LNCaP clone FGC (cell line): Measurements from ENCODE around the gene BICC1.
A peak's percentile ranks its signal among the peaks of the same experiment; 100 is the strongest.

Source experiments
- DNase-seq: peaks from one replicate; pipeline ENCODE4 v3.0.0-alpha.2; 2011; ENCODE audit warnings: low read depth
- H3K4me3 ChIP-seq: 2 replicates; pipeline ENCODE4 v1.5.1; 2011; ENCODE audit warnings: mild to moderate bottlenecking, low read depth, low read length, control low read depth
- TF ChIP-seq, protein P1 (sequence below): IDR thresholded peaks from 2 replicates; pipeline ENCODE4 v1.5.1; 2012; ENCODE audit warnings: mild to moderate bottlenecking; ENCODE audit not compliant: control insufficient read depth, insufficient read depth; ENCODE audit errors: extremely low read depth

BICC1 gene

GRCh38 chr10:58704226-58704625 is 191.6 kb downstream of the BICC1 start:
- TF ChIP-seq, protein P1, sequence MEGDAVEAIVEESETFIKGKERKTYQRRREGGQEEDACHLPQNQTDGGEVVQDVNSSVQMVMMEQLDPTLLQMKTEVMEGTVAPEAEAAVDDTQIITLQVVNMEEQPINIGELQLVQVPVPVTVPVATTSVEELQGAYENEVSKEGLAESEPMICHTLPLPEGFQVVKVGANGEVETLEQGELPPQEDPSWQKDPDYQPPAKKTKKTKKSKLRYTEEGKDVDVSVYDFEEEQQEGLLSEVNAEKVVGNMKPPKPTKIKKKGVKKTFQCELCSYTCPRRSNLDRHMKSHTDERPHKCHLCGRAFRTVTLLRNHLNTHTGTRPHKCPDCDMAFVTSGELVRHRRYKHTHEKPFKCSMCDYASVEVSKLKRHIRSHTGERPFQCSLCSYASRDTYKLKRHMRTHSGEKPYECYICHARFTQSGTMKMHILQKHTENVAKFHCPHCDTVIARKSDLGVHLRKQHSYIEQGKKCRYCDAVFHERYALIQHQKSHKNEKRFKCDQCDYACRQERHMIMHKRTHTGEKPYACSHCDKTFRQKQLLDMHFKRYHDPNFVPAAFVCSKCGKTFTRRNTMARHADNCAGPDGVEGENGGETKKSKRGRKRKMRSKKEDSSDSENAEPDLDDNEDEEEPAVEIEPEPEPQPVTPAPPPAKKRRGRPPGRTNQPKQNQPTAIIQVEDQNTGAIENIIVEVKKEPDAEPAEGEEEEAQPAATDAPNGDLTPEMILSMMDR: no peak
- DNase-seq: no peak
- no peak overlapping the region for H3K4me3 ChIP-seq

DNA sequence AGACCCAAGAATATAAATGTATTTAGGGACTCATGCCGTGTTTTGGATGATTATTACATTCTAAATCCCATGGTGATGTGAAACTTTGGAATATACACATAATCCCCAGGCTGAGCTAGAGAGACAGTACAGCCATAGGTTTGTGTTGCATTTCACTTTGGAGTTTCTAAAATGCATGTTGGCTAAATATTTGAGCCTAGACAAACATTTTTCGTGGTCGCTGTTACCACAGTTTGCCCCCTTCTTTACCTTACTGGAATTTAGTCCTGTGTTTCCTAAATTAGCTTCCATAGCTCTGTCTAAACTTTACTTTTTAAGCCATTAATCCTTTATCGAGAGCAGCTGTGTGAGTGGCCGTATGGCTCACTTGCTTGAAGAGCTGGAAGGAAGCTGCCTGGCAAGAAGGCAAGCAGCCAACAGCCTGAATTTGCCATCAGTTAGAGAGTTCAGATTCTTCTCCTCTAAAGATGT is 192.0 kb downstream of the BICC1 start:
- no peak for DNase-seq
- TF ChIP-seq, protein P1: no peak
- no peak overlapping the region for H3K4me3 ChIP-seq

DNA sequence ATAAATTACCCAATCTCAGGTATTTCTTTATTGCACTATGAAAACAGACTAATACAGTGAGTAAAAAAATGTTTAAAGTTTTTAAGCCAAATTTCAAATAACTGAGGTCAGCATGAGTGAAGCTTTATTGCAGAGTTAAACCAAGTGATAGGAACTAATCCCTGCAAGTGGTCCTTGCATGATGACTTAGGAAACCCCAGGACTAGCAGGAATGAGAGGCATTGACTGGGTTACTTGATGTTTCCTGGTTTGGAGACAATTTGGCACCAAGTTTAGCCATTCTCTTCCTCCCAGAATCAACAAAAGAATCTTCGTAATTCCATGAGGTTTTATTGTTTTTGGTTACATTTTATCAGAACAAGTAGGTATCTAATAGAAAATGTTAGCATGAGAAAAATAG is 194.2 kb downstream of the BICC1 start:
- no peak for DNase-seq

DNA sequence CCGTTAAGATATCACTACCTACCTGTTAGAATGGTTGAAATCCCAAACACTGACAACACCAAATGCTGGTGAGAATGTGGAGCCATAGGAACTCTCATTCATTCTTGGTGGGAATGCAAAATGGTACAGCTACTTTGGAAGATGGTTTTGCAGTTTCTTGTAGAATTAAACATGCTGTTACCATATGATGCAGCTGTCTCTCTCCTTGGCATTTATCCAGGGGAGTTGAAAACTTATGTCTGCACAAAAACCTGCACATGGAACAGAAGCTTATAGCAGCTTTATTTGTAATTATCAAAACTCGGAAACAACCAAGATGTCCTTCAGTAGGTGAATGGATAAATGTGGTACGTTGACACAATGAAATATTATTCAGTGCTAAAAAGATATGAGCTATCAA is 199.5 kb downstream of the BICC1 start:
- no peak for DNase-seq
- no peak overlapping the region for H3K4me3 ChIP-seq
- TF ChIP-seq, protein P1: no peak

More for the DNA sequence above, 194.2 kb downstream of the BICC1 start:
- TF ChIP-seq, protein P1: no peak
- no peak overlapping the region for H3K4me3 ChIP-seq

DNA sequence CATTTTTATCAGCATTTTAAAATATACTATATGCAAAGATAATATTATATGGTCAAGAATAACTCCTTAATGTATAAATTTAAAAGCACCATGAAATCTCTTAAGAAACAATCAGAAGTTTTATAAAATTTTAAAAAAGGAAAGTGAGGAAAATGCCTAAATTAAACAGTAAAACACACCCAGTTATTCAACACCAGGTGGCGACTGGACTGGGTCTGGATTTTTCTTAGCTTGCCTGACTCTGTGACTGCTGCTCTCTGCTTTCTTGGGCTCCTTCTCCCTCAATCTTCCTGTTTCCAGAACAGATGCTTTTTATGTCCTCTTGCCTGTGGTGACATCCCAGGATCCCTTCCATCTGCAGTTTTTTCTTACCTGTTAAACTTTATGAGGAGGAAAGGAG is 200.3 kb downstream of the BICC1 start:
- TF ChIP-seq, protein P1: peak; percentile 32
- DNase-seq: no peak
- H3K4me3 ChIP-seq: no peak overlapping the region

- no peak overlapping the region for H3K4me3 ChIP-seq
- TF ChIP-seq, protein P1: no peak
- DNase-seq: no peak
These were observed 201.7 kb downstream of the BICC1 start for GRCh38 chr10:58714409-58714808.

- H3K4me3 ChIP-seq: no peak overlapping the region
- DNase-seq: no peak
- TF ChIP-seq, protein P1: no peak
These were observed 202.4 kb downstream of the BICC1 start for GRCh38 chr10:58715061-58715460.
